Ascending aorta (tissue), 2 donors: ENCODE data around the gene PERCC1. TPM values are rescaled to one million over a fixed set of nuclear protein-coding genes. Genes with fewer than 3 reads are reported as not detected.

Experiments used
- DNase-seq, 2 donors: peaks; one replicate each; pipeline ENCODE4 v3.0.0-alpha.2; 2019; ENCODE audit warnings: low spot score in 2 of 2
- H3K27ac ChIP-seq, 2 donors: fragments of 200-600 bp; sonication (generic); one replicate each; pipeline ENCODE4 v1.5.1; 2016 to 2017; ENCODE audit warnings: mild to moderate bottlenecking in 1 of 2
- H3K27me3 ChIP-seq: fragments of 200-600 bp; sonication (generic); one replicate; pipeline ENCODE4 v1.5.1; 2017
- H3K36me3 ChIP-seq, 2 donors: fragments of 200-600 bp; sonication (generic); one replicate each; pipeline ENCODE4 v1.5.1; 2016
- H3K4me1 ChIP-seq, 2 donors: fragments of 200-600 bp; sonication (generic); one replicate each; pipeline ENCODE4 v1.5.1; 2016 to 2017; ENCODE audit warnings: mild to moderate bottlenecking in 1 of 2
- H3K4me3 ChIP-seq, 2 donors: fragments of 200-600 bp; sonication (generic); one replicate each; pipeline ENCODE4 v1.5.1; 2016 to 2017; ENCODE audit warnings: mild to moderate bottlenecking in 1 of 2
- H3K9me3 ChIP-seq, 2 donors: fragments of 200-600 bp; sonication (generic); one replicate each; pipeline ENCODE4 v1.5.1; 2016
- intact Hi-C: fragments of 100-400 bp; cut with DNase I; formaldehyde crosslinking; loops from one replicate; pipeline ENCODE4 v1.15.1; 2023
- total RNA-seq: library from RNA; depleted of rRNA; stranded (reverse); fragments of >200 nt; gene quantifications from one replicate; pipeline ENCODE4 v1.1.0, GENCODE V29; 2016
- TF ChIP-seq, protein P1 (sequence below), 3 experiments: fragments of 200-600 bp in 2 of 3; fragments of 450-650 bp in 1 of 3; sonication (generic) in 2 of 3; IDR thresholded peaks; one replicate each; pipeline ENCODE4 v1.5.1; 2016 to 2019; ENCODE audit warnings: antibody characterized with exemption in 3 of 3, mild to moderate bottlenecking in 1 of 3, moderate library complexity in 1 of 3

The PERCC1 gene
- total RNA-seq, 1 donor from 2014 or later, result not detected

DNA sequence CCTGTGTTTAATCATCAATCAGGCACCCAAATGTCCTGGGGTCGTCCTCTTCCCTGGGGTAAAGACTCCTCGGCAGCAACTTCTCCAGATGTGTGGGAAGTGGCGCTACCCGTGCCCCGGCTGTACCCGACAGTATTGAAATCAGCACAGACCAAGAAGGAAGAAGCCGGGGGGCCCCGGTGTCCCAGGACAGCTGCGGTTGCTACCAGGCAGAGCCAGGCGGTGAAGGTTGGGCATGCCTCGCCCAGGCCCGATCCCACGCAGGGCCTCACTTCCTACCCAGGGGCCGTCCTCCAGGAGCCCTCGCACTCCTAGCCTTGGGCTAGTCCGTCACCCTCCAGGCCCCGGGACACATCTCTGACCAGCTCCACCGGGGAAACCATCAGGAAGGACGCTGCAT is 22.4 kb downstream of the PERCC1 start:
- intact Hi-C loops, result no loop called here
- TF ChIP-seq, protein P1, sequence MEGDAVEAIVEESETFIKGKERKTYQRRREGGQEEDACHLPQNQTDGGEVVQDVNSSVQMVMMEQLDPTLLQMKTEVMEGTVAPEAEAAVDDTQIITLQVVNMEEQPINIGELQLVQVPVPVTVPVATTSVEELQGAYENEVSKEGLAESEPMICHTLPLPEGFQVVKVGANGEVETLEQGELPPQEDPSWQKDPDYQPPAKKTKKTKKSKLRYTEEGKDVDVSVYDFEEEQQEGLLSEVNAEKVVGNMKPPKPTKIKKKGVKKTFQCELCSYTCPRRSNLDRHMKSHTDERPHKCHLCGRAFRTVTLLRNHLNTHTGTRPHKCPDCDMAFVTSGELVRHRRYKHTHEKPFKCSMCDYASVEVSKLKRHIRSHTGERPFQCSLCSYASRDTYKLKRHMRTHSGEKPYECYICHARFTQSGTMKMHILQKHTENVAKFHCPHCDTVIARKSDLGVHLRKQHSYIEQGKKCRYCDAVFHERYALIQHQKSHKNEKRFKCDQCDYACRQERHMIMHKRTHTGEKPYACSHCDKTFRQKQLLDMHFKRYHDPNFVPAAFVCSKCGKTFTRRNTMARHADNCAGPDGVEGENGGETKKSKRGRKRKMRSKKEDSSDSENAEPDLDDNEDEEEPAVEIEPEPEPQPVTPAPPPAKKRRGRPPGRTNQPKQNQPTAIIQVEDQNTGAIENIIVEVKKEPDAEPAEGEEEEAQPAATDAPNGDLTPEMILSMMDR (IDR thresholded peaks at IDR 0.05), result no peak
- peaks cover 81 to 90% of the 10 kb centered on the region in 2 donors for H3K36me3 ChIP-seq

GRCh38 chr16:1454561-1454960 is 23.7 kb downstream of the PERCC1 start:
- Histone ChIP-seq H3K4me3 (no peak overlapping the region), H3K36me3 (peaks cover 83 to 85% of the 10 kb centered on the region in 2 donors), H3K4me1 (no peaks in the 10 kb centered on the region), H3K27ac (no peak overlapping the region), H3K9me3 (no peaks in the 10 kb centered on the region), H3K27me3 (no peaks in the 10 kb centered on the region)
- TF ChIP-seq, protein P1 (IDR thresholded peaks at IDR 0.05), result no peak
- DNase-seq, result no peak
- intact Hi-C loops, result no loop called here

More for the DNA sequence above, 22.4 kb downstream of the PERCC1 start:
- no peak overlapping the region for H3K4me3 ChIP-seq
- no peaks in the 10 kb centered on the region for H3K4me1 ChIP-seq
- no peaks in the 10 kb centered on the region for H3K9me3 ChIP-seq
- no peak overlapping the region for H3K27ac ChIP-seq
- no peaks in the 10 kb centered on the region for H3K27me3 ChIP-seq
- no peak for DNase-seq

DNA sequence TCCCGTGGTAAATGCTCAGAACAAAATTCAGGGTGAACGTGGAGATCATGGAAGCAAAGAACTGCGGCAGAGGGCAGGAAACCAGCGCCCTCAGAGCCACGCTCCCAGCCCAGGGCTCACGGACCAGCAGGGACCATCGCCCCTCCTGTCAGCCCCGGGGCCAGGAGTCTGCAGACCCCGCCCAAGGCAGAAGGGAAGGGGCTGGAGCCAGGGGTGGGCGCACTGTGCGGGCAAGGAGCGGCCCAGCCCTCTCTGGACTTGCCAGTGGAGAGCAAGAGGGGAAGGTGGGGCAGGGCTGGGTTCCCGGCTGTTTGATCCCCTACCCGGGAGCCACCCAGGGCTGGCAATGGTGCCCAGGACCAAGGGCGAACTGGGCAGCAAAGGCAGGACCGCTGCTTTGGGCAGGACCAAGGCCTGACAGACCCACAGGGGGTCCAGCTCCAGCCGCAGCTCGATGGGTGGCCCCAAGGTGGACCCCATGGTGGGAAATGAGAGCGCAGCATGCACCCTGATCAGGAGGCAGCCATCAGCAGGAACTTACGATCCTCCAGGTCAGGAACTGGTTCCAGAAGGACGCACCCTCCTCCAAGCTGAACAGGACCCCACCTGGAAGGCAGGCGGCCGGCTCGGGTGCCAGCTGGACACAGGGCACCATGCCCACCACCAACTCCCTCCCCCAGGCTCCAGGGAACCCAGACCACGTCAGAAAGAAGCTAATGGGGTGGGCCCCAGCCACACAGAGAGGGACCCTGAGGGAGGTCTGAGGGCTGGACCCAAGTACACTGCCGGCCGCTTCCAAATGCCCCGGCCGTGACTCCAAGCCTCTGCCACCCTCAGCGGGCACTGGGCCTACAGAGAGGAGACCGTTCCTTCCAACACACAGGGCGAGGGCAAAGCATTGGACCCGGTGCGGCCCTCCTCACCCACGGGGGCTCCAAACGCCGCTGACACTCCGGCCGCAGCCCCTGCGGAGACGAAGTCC is 24.6 kb downstream of the PERCC1 start:
- peaks cover 83% of the 10 kb centered on the region in 2 donors for H3K36me3 ChIP-seq
- intact Hi-C loops, result no loop called here
- TF ChIP-seq, protein P1 (IDR thresholded peaks at IDR 0.05), result no peak
- no peaks in the 10 kb centered on the region for H3K4me1 ChIP-seq
- no peaks in the 10 kb centered on the region for H3K9me3 ChIP-seq
- H3K4me3 ChIP-seq, result no peak overlapping the region
- H3K27ac ChIP-seq, result no peak overlapping the region
- no peaks in the 10 kb centered on the region for H3K27me3 ChIP-seq
- DNase-seq, result no peak

DNA sequence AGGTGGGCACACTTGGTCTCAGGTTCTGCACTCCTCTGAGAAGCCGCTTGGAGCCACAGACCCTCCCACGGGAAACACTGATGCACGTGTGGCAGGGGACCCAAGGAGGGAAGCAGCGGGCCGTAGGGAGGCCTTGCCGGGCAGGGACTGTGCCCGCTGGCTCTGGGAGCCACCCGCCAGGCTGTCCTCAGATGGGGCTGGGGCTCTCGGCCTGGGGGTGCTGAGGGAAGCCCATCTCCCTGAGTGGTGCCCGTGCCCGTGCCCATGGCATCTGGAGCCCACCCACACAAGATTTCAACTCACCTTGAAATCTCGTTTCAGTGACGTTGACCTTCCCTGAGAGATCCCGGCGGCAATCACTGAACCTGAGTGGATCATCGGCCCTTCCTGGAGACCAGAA is 26.1 kb downstream of the PERCC1 start:
- Histone ChIP-seq H3K4me3 (no peak overlapping the region), H3K9me3 (no peaks in the 10 kb centered on the region), H3K27ac (no peak overlapping the region), H3K36me3 (peaks cover 79 to 83% of the 10 kb centered on the region in 2 donors), H3K27me3 (no peaks in the 10 kb centered on the region), H3K4me1 (no peaks in the 10 kb centered on the region)
- intact Hi-C loops, result no loop called here
- TF ChIP-seq, protein P1 (IDR thresholded peaks at IDR 0.05), result no peak
- DNase-seq, result no peak

DNA sequence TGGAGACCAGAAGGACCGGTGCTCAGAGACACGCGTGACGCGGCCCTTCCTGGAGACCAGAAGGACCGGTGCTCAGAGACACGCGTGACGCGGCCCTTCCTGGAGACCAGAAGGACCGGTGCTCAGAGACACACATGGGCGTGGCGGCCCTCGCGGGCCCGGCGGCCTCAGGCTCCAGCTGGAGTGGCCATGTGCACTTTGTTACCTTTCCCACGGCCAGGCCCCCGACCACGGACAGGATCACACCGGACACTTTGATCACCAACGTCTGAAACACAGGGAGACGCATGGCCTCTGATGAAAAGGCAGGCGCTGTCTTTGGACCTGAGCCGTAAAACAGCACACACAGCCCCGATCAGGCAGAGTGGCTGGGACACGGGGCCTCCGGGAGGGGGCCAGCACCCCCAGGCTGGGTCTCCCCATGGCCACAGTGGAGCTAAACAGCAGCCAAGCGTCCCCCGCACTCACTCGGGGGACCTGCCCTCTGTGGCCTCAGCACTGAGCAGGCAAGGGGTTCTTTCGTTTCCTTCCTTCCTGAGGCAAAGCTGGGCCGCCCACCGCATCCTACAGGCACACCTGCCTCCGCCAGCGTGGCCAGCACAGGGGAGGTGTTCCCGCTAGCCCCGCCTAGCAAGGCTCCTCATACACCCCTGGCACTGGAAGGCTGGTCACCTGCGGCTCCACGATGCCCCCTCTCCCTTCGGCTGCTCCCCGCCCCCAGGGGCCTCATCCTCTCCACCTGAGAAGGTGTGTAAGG is 26.8 kb downstream of the PERCC1 start:
- TF ChIP-seq, protein P1 (IDR thresholded peaks at IDR 0.05), result no peak
- no peaks in the 10 kb centered on the region for H3K4me1 ChIP-seq
- DNase-seq, result no peak
- no peak overlapping the region for H3K4me3 ChIP-seq
- peaks cover 74 to 77% of the 10 kb centered on the region in 2 donors for H3K36me3 ChIP-seq
- intact Hi-C loops, result no loop called here
- H3K27ac ChIP-seq, result no peak overlapping the region
- H3K9me3 ChIP-seq, result no peaks in the 10 kb centered on the region
- no peaks in the 10 kb centered on the region for H3K27me3 ChIP-seq
